ENCODE measurements around the gene RP9. TPM values are rescaled to one million over a fixed set of nuclear protein-coding genes. Genes with fewer than 3 reads are reported as not detected.

The RP9 gene
- total and polyA plus RNA-seq, 2 of the 13 experiments (the other 11 are each of a cell fraction or from before 2014, with no cell fraction given), result 14.2 to 18.6 TPM

DNA sequence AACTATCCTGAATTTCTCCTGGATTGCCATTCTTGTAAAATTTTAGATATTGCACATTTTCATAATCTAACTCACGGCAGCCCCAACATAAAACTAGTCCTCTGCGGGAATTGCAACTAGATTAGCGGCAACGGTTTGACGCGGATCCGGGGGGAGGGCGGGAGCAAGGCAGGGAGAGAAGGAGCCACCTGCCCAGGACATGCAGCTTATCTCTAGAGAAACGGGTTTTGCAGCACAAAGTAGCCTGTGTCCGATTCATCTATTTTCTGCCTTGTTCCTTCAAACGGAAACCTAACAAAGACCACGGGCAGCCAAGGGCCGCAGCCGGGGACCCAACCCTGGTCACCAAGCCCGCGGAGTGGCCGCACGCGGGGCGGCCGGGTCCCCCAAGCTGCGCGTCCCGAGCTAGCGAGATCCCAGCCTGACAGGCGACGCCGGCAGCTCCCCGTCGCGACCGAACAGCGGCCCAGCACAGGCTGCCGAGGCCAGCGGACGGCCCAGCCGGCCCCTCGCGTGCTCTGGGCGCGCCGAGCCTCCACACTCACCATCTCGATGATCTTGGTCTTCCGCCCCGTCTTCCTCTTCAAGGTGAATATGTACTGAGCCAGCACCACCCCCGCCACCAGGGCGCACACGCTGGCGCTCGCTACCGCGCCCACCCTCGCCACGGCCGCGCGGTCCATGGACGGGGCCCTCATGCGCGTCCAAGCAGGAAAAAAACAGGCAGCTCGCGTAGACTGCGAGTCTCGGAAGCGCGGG is 47.0 kb downstream of the RP9 start, which contains the start of gene NT5C3A (continued):
- TF ChIP-seq ZNF337 (CRISPR knock-in tag; IDR thresholded peaks at IDR 0.05; ENCODE audit: borderline replicate concordance, low read depth) (no peak), ZEB1 (IDR thresholded peaks at IDR 0.05; ENCODE audit: insufficient replicate concordance, low read depth) (no peak), MLLT10 (CRISPR knock-in tag; IDR thresholded peaks at IDR 0.05) (no peak), SIX1 (CRISPR knock-in tag; IDR thresholded peaks at IDR 0.05; ENCODE audit: borderline replicate concordance) (no peak), ZFP36L2 (CRISPR knock-in tag; IDR thresholded peaks at IDR 0.05) (no peak), ISL2 (CRISPR knock-in tag; IDR thresholded peaks at IDR 0.05) (peak; percentile 65; the same call in 1 of the 2 replicates), TBL1XR1 (IDR thresholded peaks at IDR 0.05; ENCODE audit: borderline replicate concordance, low read length, partially characterized antibody) (no peak), FOXK2 (IDR thresholded peaks at IDR 0.05) (no peak)
- TF ChIP-seq, protein P1, sequence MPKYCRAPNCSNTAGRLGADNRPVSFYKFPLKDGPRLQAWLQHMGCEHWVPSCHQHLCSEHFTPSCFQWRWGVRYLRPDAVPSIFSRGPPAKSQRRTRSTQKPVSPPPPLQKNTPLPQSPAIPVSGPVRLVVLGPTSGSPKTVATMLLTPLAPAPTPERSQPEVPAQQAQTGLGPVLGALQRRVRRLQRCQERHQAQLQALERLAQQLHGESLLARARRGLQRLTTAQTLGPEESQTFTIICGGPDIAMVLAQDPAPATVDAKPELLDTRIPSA (CRISPR knock-in tag; IDR thresholded peaks at IDR 0.05; ENCODE audit: borderline replicate concordance), result no peak; the same call in 1 of the 2 replicates
- TF ChIP-seq, protein P2, sequence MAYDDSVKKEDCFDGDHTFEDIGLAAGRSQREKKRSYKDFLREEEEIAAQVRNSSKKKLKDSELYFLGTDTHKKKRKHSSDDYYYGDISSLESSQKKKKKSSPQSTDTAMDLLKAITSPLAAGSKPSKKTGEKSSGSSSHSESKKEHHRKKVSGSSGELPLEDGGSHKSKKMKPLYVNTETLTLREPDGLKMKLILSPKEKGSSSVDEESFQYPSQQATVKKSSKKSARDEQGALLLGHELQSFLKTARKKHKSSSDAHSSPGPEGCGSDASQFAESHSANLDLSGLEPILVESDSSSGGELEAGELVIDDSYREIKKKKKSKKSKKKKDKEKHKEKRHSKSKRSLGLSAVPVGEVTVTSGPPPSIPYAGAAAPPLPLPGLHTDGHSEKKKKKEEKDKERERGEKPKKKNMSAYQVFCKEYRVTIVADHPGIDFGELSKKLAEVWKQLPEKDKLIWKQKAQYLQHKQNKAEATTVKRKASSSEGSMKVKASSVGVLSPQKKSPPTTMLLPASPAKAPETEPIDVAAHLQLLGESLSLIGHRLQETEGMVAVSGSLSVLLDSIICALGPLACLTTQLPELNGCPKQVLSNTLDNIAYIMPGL (CRISPR knock-in tag; IDR thresholded peaks at IDR 0.05; ENCODE audit: borderline replicate concordance in 1 of 2, low read depth in 1 of 2), result peak; percentile 15 to 77; a peak in 2 of 4 replicates
- TF ChIP-seq, protein P3, sequence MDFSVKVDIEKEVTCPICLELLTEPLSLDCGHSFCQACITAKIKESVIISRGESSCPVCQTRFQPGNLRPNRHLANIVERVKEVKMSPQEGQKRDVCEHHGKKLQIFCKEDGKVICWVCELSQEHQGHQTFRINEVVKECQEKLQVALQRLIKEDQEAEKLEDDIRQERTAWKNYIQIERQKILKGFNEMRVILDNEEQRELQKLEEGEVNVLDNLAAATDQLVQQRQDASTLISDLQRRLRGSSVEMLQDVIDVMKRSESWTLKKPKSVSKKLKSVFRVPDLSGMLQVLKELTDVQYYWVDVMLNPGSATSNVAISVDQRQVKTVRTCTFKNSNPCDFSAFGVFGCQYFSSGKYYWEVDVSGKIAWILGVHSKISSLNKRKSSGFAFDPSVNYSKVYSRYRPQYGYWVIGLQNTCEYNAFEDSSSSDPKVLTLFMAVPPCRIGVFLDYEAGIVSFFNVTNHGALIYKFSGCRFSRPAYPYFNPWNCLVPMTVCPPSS (IDR thresholded peaks at IDR 0.05), result no peak
- TF ChIP-seq, protein P4, sequence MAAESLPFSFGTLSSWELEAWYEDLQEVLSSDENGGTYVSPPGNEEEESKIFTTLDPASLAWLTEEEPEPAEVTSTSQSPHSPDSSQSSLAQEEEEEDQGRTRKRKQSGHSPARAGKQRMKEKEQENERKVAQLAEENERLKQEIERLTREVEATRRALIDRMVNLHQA (CRISPR knock-in tag; IDR thresholded peaks at IDR 0.05), result no peak
- TF ChIP-seq, protein P5, sequence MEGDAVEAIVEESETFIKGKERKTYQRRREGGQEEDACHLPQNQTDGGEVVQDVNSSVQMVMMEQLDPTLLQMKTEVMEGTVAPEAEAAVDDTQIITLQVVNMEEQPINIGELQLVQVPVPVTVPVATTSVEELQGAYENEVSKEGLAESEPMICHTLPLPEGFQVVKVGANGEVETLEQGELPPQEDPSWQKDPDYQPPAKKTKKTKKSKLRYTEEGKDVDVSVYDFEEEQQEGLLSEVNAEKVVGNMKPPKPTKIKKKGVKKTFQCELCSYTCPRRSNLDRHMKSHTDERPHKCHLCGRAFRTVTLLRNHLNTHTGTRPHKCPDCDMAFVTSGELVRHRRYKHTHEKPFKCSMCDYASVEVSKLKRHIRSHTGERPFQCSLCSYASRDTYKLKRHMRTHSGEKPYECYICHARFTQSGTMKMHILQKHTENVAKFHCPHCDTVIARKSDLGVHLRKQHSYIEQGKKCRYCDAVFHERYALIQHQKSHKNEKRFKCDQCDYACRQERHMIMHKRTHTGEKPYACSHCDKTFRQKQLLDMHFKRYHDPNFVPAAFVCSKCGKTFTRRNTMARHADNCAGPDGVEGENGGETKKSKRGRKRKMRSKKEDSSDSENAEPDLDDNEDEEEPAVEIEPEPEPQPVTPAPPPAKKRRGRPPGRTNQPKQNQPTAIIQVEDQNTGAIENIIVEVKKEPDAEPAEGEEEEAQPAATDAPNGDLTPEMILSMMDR (CRISPR knock-in tag; IDR thresholded peaks at IDR 0.05), result no peak
- TF ChIP-seq, protein P6, sequence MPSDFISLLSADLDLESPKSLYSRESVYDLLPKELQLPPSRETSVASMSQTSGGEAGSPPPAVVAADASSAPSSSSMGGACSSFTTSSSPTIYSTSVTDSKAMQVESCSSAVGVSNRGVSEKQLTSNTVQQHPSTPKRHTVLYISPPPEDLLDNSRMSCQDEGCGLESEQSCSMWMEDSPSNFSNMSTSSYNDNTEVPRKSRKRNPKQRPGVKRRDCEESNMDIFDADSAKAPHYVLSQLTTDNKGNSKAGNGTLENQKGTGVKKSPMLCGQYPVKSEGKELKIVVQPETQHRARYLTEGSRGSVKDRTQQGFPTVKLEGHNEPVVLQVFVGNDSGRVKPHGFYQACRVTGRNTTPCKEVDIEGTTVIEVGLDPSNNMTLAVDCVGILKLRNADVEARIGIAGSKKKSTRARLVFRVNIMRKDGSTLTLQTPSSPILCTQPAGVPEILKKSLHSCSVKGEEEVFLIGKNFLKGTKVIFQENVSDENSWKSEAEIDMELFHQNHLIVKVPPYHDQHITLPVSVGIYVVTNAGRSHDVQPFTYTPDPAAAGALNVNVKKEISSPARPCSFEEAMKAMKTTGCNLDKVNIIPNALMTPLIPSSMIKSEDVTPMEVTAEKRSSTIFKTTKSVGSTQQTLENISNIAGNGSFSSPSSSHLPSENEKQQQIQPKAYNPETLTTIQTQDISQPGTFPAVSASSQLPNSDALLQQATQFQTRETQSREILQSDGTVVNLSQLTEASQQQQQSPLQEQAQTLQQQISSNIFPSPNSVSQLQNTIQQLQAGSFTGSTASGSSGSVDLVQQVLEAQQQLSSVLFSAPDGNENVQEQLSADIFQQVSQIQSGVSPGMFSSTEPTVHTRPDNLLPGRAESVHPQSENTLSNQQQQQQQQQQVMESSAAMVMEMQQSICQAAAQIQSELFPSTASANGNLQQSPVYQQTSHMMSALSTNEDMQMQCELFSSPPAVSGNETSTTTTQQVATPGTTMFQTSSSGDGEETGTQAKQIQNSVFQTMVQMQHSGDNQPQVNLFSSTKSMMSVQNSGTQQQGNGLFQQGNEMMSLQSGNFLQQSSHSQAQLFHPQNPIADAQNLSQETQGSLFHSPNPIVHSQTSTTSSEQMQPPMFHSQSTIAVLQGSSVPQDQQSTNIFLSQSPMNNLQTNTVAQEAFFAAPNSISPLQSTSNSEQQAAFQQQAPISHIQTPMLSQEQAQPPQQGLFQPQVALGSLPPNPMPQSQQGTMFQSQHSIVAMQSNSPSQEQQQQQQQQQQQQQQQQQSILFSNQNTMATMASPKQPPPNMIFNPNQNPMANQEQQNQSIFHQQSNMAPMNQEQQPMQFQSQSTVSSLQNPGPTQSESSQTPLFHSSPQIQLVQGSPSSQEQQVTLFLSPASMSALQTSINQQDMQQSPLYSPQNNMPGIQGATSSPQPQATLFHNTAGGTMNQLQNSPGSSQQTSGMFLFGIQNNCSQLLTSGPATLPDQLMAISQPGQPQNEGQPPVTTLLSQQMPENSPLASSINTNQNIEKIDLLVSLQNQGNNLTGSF (CRISPR knock-in tag; IDR thresholded peaks at IDR 0.05), result peak; percentile 68; the same call in 1 of the 2 replicates
- TF ChIP-seq, protein P7, sequence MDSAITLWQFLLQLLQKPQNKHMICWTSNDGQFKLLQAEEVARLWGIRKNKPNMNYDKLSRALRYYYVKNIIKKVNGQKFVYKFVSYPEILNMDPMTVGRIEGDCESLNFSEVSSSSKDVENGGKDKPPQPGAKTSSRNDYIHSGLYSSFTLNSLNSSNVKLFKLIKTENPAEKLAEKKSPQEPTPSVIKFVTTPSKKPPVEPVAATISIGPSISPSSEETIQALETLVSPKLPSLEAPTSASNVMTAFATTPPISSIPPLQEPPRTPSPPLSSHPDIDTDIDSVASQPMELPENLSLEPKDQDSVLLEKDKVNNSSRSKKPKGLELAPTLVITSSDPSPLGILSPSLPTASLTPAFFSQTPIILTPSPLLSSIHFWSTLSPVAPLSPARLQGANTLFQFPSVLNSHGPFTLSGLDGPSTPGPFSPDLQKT (CRISPR knock-in tag; IDR thresholded peaks at IDR 0.05; ENCODE audit: borderline replicate concordance), result no peak
